HG02884 (cell line): ENCODE data around the gene OR2M4.
"Not testable (repeated sequence)": the region's sequence is repeated elsewhere in the genome, so short reads cannot be mapped to it uniquely, and the experiment has no call there.

Source experiments
- ATAC-seq: cut with Tn5 transposase; IDR thresholded peaks from one replicate; pipeline ENCODE4 v1.9.1; 2021; ENCODE audit warnings: mild to moderate bottlenecking, moderate library complexity; ENCODE audit not compliant: unreplicated experiment

Gene OR2M4

GRCh38 chr1:248231117-248231516 is at the start of gene OR2M4:
TSS of gene OR2M4 (plus strand) at chr1:248231417. CDS start at chr1:248238929, 7,512 bp downstream.
- ATAC-seq = no peak

- no peak for ATAC-seq
Observed at GRCh38 chr1:248183996-248184395, 47.2 kb upstream of the OR2M4 start.

GRCh38 chr1:248187363-248187762 is 43.9 kb upstream of the OR2M4 start:
- no peak for ATAC-seq

- ATAC-seq = no peak
Observed at GRCh38 chr1:248189026-248189425, 42.2 kb upstream of the OR2M4 start.

GRCh38 chr1:248194117-248194516 is 37.1 kb upstream of the OR2M4 start:
- no peak for ATAC-seq

GRCh38 chr1:248196965-248197364 is 34.3 kb upstream of the OR2M4 start, which contains the start of gene OR2M3:
TSS of gene OR2M3 (plus strand) at chr1:248197265. CDS start at chr1:248203068, 5,803 bp downstream.
- no peak for ATAC-seq

GRCh38 chr1:248215880-248216279 is 15.3 kb upstream of the OR2M4 start:
- ATAC-seq = no peak

- no peak for ATAC-seq
Observed at GRCh38 chr1:248225537-248225936, 5.7 kb upstream of the OR2M4 start.

GRCh38 chr1:248229360-248229908 is 1.8 kb upstream of the OR2M4 start:
- ATAC-seq = no peak

- ATAC-seq = no peak
Observed at GRCh38 chr1:248239478-248239877, 8.3 kb downstream of the OR2M4 start.

- peak; percentile 94 for ATAC-seq
Observed at GRCh38 chr1:248243204-248243603, 12.0 kb downstream of the OR2M4 start.

- not testable (repeated sequence) for ATAC-seq
Observed at GRCh38 chr1:248259309-248259708, 28.1 kb downstream of the OR2M4 start.

GRCh38 chr1:248268178-248268577 is 37.0 kb downstream of the OR2M4 start:
- no peak for ATAC-seq

- not testable (repeated sequence) for ATAC-seq
Observed at GRCh38 chr1:248273225-248273624, 42.0 kb downstream of the OR2M4 start.

- ATAC-seq = no peak
Observed at GRCh38 chr1:248277876-248278275, 46.7 kb downstream of the OR2M4 start, which contains the start of gene OR2T33. TSS of gene OR2T33 (minus strand) at chr1:248277976. CDS start at chr1:248273814, 4,162 bp downstream.

- no peak for ATAC-seq
Observed at GRCh38 chr1:248288391-248288790, 57.2 kb downstream of the OR2M4 start.
